OCI-LY1 (cell line): ENCODE results near the gene TLE5.

Source experiments
- CTCF ChIP-seq: fragments of 200-600 bp; sonication (generic), shearing (Covaris generic); IDR thresholded peaks from 2 replicates; pipeline ENCODE4 v1.5.1; 2017; ENCODE audit warnings: mild to moderate bottlenecking, antibody characterized with exemption, low read length, moderate library complexity, mixed read lengths
- EZH2 ChIP-seq: fragments of 200-600 bp; sonication (generic), shearing (Covaris generic); IDR thresholded peaks from 2 replicates; pipeline ENCODE4 v1.8.0; 2017; ENCODE audit warnings: borderline replicate concordance, mixed run types, mild to moderate bottlenecking, antibody characterized with exemption, low read length, moderate library complexity, mixed read lengths

DNA sequence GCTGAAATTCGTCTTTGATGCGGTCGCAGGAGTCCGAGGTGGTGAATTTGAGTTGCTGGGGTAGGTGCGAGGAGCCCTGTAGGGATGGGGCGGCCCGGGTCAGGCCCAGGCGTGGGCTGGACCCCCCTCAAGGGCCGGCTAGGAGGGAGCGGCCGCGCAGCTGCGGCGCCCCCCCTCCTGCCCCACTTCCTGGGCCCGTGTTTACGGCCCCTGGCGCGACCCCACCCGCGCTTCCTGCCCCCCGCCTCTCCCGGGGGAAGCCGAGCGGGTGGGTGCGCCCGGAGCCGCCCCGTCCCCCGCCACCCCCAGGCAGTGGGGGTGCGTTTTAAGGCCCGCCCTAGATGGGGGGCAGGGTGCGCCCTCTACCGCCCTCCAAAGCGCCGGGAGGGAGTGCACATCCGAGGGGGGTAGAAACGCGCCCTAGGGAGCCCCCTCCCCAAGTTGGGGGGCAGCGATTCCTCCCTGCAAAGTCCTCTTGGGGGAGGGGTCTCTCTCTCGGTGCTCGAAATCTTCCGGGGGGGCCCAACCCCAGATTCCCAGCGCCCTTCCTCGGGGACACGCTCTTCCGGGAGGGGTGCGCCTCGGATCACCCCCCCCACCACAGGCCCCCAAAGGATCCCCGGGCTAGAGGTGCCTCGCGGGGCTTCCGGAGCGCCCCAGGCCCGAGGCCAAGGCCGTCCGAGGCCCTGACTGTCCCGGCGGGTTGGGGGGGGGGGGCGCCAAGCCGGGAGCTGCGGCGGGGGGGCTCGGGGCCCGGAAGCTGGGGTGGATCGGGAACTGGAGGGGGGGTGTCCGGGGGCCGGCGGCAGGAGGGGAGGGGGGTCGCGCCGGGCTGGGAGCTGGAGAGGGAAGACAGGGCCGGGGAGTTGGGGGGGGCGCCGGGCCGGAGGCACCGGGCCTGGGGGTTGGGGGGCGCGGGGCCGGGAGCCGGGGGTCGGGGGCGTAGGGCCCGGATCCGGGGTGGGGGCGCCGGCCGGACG is 823 bp downstream of the TLE5 start:
- TF ChIP-seq CTCF (peak; percentile 42), EZH2 (no peak)
